ENCODE measurements around the gene WDR5. TPM values are rescaled to one million over a fixed set of nuclear protein-coding genes. Genes with fewer than 3 reads are reported as not detected.

WDR5 gene
- total RNA-seq, 2 experiments from 2014 or later = 41.2 to 47.0 TPM

DNA sequence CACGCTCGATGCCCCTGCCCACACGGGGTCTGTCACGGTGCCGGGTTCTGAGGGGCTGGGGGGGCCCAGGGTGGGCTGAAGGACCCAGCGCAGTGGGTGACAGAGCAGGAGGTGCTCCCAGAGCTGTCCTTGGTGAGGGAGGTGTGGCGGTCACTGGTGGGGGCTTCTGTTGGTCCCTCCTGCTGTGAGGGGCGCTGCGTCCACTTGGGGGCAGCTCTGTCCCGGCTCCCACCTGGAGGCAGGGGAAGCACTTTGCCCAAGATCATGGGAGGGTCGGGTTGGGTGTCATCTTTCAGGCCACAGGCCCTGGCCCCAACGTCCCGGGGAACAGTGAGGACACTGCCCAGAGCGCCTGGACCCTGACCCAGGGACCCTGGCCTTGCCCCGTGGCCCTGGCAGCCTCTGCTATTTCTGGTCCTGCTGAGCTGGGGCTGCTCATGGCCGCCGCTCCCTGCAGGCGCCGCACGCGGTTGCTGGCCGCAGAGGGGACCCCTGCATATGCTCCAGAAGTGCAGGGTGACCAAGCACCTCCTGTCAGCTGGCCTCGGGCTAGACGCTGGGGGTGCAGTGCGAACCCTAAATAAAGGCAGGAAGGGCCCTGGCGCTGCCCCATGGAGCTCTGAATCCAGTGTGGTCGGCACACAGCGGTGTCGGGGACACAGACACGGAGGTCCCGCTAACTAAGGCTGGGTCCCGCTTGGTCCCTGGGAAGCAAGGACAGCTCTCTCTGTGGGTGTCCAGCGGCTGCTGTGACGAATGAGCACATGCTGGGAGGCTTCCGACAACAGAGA is 40.1 kb downstream of the WDR5 start:
- ATAC-seq = no peak
- peaks cover 5% of the 10 kb centered on the region for H3K27me3 Mint-ChIP-seq
- peaks cover 15% of the 10 kb centered on the region for H3K4me1 Mint-ChIP-seq
- CTCF ChIA-PET = interaction anchor here (2.4 kb wide), 1 partner anchor 267 kb away, joined by 6 read pairs; no protein-coding TSS in a partner anchor
- DNase-seq = no peak
- H3K27ac Mint-ChIP-seq = no peak overlapping the region
- H3K4me3 Mint-ChIP-seq = no peak overlapping the region
- no peaks in the 10 kb centered on the region for H3K9me3 Mint-ChIP-seq (ENCODE audit: low read depth)
- H3K36me3 Mint-ChIP-seq = no peaks in the 10 kb centered on the region

GRCh38 chr9:134176599-134176968 is 40.7 kb downstream of the WDR5 start:
- Mint-ChIP-seq H3K4me1 (peaks cover 19% of the 10 kb centered on the region), H3K9me3 (ENCODE audit: low read depth) (no peaks in the 10 kb centered on the region), H3K27me3 (peaks cover 6% of the 10 kb centered on the region), H3K36me3 (no peaks in the 10 kb centered on the region), H3K4me3 (no peak overlapping the region), H3K27ac (no peak overlapping the region)
- CTCF ChIA-PET = no interaction called here
- DNase-seq (no peak), ATAC-seq (no peak)

- DNase-seq = no peak
- peaks cover 25% of the 10 kb centered on the region for H3K4me1 Mint-ChIP-seq
- CTCF ChIA-PET = no interaction called here
- H3K27ac Mint-ChIP-seq = no peak overlapping the region
- peaks cover 6% of the 10 kb centered on the region for H3K27me3 Mint-ChIP-seq
- H3K4me3 Mint-ChIP-seq = no peak overlapping the region
- H3K36me3 Mint-ChIP-seq = no peaks in the 10 kb centered on the region
- ATAC-seq = no peak
- H3K9me3 Mint-ChIP-seq (ENCODE audit: low read depth) = no peaks in the 10 kb centered on the region
Measured at GRCh38 chr9:134177186-134177585, 41.3 kb downstream of the WDR5 start.

GRCh38 chr9:134177624-134178393 is 41.9 kb downstream of the WDR5 start:
- CTCF ChIA-PET = no interaction called here

GRCh38 chr9:134178394-134178767 is 42.5 kb downstream of the WDR5 start:
- Mint-ChIP-seq H3K4me3 (no peak overlapping the region), H3K4me1 (peaks cover 32% of the 10 kb centered on the region), H3K9me3 (ENCODE audit: low read depth) (peaks cover 7% of the 10 kb centered on the region), H3K27ac (no peak overlapping the region), H3K27me3 (peaks cover 10% of the 10 kb centered on the region), H3K36me3 (peaks cover 6% of the 10 kb centered on the region)
- ATAC-seq (no peak), DNase-seq (no peak)
- CTCF ChIA-PET = interaction anchor here (1.4 to 3.4 kb wide), 2 partner anchors 7 to 265 kb away, joined by 5 to 17 read pairs; no protein-coding TSS in a partner anchor

More at GRCh38 chr9:134177624-134178393, 41.9 kb downstream of the WDR5 start:
- H3K9me3 Mint-ChIP-seq (ENCODE audit: low read depth) = peaks cover 6% of the 10 kb centered on the region
- peaks cover 10% of the 10 kb centered on the region for H3K27me3 Mint-ChIP-seq
- H3K36me3 Mint-ChIP-seq = peaks cover 6% of the 10 kb centered on the region
- ATAC-seq (no peak), DNase-seq (no peak)
- no peak overlapping the region for H3K27ac Mint-ChIP-seq
- no peak overlapping the region for H3K4me3 Mint-ChIP-seq
- peaks cover 31% of the 10 kb centered on the region for H3K4me1 Mint-ChIP-seq

- no peak overlapping the region for H3K27ac Mint-ChIP-seq
- H3K36me3 Mint-ChIP-seq = peaks cover 6% of the 10 kb centered on the region
- peaks cover 10% of the 10 kb centered on the region for H3K27me3 Mint-ChIP-seq
- peaks cover 7% of the 10 kb centered on the region for H3K9me3 Mint-ChIP-seq (ENCODE audit: low read depth)
- CTCF ChIA-PET = interaction anchor here (1.0 to 3.4 kb wide), 3 partner anchors 8 to 265 kb away, joined by 5 to 17 read pairs (median 6); no protein-coding TSS in a partner anchor
- ATAC-seq (no peak), DNase-seq (no peak)
- H3K4me1 Mint-ChIP-seq = peaks cover 32% of the 10 kb centered on the region
- H3K4me3 Mint-ChIP-seq = no peak overlapping the region
Measured at GRCh38 chr9:134178768-134179551, 43.1 kb downstream of the WDR5 start.

DNA sequence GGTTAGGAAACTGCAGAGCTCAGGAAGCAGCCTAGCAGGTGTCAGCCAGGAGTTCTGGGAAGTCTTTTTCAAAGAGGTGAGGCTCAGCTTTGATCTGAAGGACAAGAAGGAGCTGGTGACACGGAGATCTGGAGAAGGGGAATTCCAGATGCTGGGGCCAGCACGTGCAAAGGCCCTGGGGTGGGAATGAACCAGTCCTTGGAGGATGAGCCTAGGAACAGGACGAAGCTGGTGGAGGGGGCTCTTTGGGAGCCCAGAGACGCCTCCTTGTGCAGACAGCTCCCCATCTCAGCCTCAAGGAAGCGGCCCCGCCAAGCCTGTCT is 43.7 kb downstream of the WDR5 start:
- peaks cover 7% of the 10 kb centered on the region for H3K9me3 Mint-ChIP-seq (ENCODE audit: low read depth)
- peaks cover 10% of the 10 kb centered on the region for H3K27me3 Mint-ChIP-seq
- H3K27ac Mint-ChIP-seq = no peak overlapping the region

GRCh38 chr9:134179918-134180785 is 44.3 kb downstream of the WDR5 start:
- H3K4me1 Mint-ChIP-seq = peaks cover 32% of the 10 kb centered on the region
- H3K36me3 Mint-ChIP-seq = peaks cover 6% of the 10 kb centered on the region
- DNase-seq (no peak), ATAC-seq (no peak)
- peaks cover 10% of the 10 kb centered on the region for H3K27me3 Mint-ChIP-seq
- CTCF ChIA-PET = interaction anchor here (1.0 to 3.4 kb wide), 3 partner anchors 9 to 263 kb away, joined by 5 to 17 read pairs (median 6); no protein-coding TSS in a partner anchor
- H3K27ac Mint-ChIP-seq = no peak overlapping the region
- H3K9me3 Mint-ChIP-seq (ENCODE audit: low read depth) = peaks cover 7% of the 10 kb centered on the region
- no peak overlapping the region for H3K4me3 Mint-ChIP-seq

More for the DNA sequence above, 43.7 kb downstream of the WDR5 start:
- Mint-ChIP-seq H3K4me1 (peaks cover 32% of the 10 kb centered on the region), H3K4me3 (no peak overlapping the region), H3K36me3 (peaks cover 6% of the 10 kb centered on the region)
- ATAC-seq (no peak), DNase-seq (no peak)
- CTCF ChIA-PET = interaction anchor here (1.0 to 3.4 kb wide), 3 partner anchors 9 to 264 kb away, joined by 5 to 17 read pairs (median 6); no protein-coding TSS in a partner anchor

GRCh38 chr9:134180786-134181647 is 45.1 kb downstream of the WDR5 start:
- DNase-seq (no peak), ATAC-seq (peak; percentile 9)
- Mint-ChIP-seq H3K27ac (no peak overlapping the region), H3K4me1 (peaks cover 35% of the 10 kb centered on the region), H3K4me3 (no peak overlapping the region), H3K27me3 (peaks cover 16% of the 10 kb centered on the region), H3K9me3 (ENCODE audit: low read depth) (peaks cover 7% of the 10 kb centered on the region), H3K36me3 (peaks cover 6% of the 10 kb centered on the region)
- CTCF ChIA-PET = interaction anchor here (3.4 kb wide), 1 partner anchor 10 kb away, joined by 17 read pairs; no protein-coding TSS in a partner anchor

GRCh38 chr9:134181648-134182034 is 45.8 kb downstream of the WDR5 start:
- ATAC-seq (peak; percentile 13), DNase-seq (peak; percentile 66)
- Mint-ChIP-seq H3K4me3 (peak overlapping the region; percentile 14), H3K27ac (peak overlapping the region; percentile 42), H3K4me1 (peaks cover 35% of the 10 kb centered on the region), H3K36me3 (peaks cover 6% of the 10 kb centered on the region), H3K27me3 (peaks cover 18% of the 10 kb centered on the region), H3K9me3 (ENCODE audit: low read depth) (peaks cover 7% of the 10 kb centered on the region)
- CTCF ChIA-PET = interaction anchor here (3.4 kb wide), 1 partner anchor 11 kb away, joined by 17 read pairs; no protein-coding TSS in a partner anchor

DNA sequence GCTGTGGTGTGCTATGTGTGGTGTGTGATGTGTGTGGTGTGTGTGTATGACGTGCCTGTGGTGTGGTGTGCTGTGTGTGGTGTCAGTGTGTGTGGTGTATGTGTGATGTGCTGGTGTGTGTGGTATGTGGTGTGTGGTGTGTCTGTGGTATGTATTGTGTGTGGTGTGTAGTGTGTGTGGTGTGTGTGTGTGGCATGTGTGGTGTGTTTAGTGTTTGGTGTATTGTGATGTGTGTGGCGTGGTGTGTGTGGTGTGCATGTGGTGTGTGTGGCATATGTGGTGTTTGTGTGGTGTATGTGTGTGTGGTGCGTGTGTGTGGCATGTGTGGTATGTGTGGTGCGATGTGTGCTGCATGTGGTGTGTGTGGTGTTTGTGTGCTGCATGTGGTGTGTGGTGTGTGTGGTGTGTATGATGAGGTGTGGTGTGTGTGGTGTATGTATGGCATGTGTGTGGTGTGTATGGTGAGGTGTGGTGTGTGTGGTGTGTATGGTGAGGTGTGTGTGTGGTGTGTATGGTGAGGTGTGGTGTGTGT is 46.7 kb downstream of the WDR5 start:
- Mint-ChIP-seq H3K36me3 (peaks cover 6% of the 10 kb centered on the region), H3K9me3 (ENCODE audit: low read depth) (peaks cover 7% of the 10 kb centered on the region), H3K27me3 (peaks cover 18% of the 10 kb centered on the region), H3K27ac (peak overlapping the region; percentile 72), H3K4me3 (peak overlapping the region; percentile 54), H3K4me1 (peaks cover 35% of the 10 kb centered on the region)
- DNase-seq (no peak), ATAC-seq (peak; percentile 32)
- CTCF ChIA-PET = no interaction called here
